Ishikawa (cell line): ENCODE results near the gene TMCC1.
A peak's percentile ranks its signal among the peaks of the same experiment; 100 is the strongest.

Experiments
- CEBPB ChIP-seq: IDR thresholded peaks from 2 replicates; pipeline ENCODE4 v1.6.1; 2012
- CREB1 ChIP-seq: IDR thresholded peaks from 2 replicates; pipeline ENCODE4 v1.6.1; 2012; ENCODE audit warnings: low read depth
- EGR1 ChIP-seq: IDR thresholded peaks from 2 replicates; pipeline ENCODE4 v1.6.1; 2012
- EP300 ChIP-seq: IDR thresholded peaks from 2 replicates; pipeline ENCODE4 v1.6.1; 2012; ENCODE audit warnings: borderline replicate concordance
- FOXM1 ChIP-seq: IDR thresholded peaks from 2 replicates; pipeline ENCODE4 v1.6.1; 2012; ENCODE audit warnings: low read depth, borderline replicate concordance
- NFIC ChIP-seq: IDR thresholded peaks from 2 replicates; pipeline ENCODE4 v1.6.1; 2012
- RAD21 ChIP-seq: IDR thresholded peaks from 2 replicates; pipeline ENCODE4 v1.6.1; 2012; ENCODE audit warnings: low read depth
- TAF1 ChIP-seq: IDR thresholded peaks from 2 replicates; pipeline ENCODE4 v1.6.1; 2012; ENCODE audit warnings: low read depth, mild to moderate bottlenecking
- TCF12 ChIP-seq: IDR thresholded peaks from 2 replicates; pipeline ENCODE4 v1.6.1; 2012; ENCODE audit warnings: low read depth
- TEAD4 ChIP-seq: IDR thresholded peaks from 2 replicates; pipeline ENCODE4 v1.6.1; 2012
- YY1 ChIP-seq: IDR thresholded peaks from 2 replicates; pipeline ENCODE4 v1.6.1; 2012; ENCODE audit warnings: low read depth
- ZBTB7A ChIP-seq: IDR thresholded peaks from 2 replicates; pipeline ENCODE4 v1.6.1; 2012; ENCODE audit warnings: low read depth
- TF ChIP-seq, protein P1 (sequence below): IDR thresholded peaks from 2 replicates; pipeline ENCODE4 v1.6.1; 2012
- TF ChIP-seq, protein P2 (sequence below): IDR thresholded peaks from 2 replicates; pipeline ENCODE4 v1.6.1; 2012; ENCODE audit warnings: low read depth, mild to moderate bottlenecking
- TF ChIP-seq, protein P3 (sequence below): IDR thresholded peaks from 2 replicates; pipeline ENCODE4 v1.6.1; 2012

The TMCC1 gene

DNA sequence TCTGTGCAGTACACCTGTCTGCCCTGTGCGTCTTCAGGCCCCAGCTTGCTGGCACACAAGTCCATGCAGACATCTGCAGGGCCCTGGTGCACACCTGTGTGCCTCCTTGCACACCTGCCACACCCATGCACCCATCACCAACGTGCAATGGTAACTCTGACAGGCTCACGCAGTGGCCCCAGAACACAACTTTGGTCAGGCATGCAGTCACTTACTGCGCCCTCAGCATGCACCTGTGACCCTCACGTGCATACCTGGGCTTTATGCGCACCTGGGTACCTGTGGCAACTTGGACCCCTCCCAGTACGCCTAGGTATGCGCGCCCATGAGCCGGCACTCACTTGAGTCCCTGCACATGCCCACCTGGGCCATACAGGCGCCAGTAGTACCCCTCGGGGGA, 288.7 kb downstream of the TMCC1 start:
- TF ChIP-seq YY1 (no peak), EGR1 (no peak), NFIC (no peak), RAD21 (no peak), TAF1 (no peak), ZBTB7A (no peak), FOXM1 (no peak), CREB1 (no peak), TCF12 (no peak)
- TF ChIP-seq, protein P1, sequence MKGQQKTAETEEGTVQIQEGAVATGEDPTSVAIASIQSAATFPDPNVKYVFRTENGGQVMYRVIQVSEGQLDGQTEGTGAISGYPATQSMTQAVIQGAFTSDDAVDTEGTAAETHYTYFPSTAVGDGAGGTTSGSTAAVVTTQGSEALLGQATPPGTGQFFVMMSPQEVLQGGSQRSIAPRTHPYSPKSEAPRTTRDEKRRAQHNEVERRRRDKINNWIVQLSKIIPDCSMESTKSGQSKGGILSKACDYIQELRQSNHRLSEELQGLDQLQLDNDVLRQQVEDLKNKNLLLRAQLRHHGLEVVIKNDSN = no peak
- TF ChIP-seq, protein P2, sequence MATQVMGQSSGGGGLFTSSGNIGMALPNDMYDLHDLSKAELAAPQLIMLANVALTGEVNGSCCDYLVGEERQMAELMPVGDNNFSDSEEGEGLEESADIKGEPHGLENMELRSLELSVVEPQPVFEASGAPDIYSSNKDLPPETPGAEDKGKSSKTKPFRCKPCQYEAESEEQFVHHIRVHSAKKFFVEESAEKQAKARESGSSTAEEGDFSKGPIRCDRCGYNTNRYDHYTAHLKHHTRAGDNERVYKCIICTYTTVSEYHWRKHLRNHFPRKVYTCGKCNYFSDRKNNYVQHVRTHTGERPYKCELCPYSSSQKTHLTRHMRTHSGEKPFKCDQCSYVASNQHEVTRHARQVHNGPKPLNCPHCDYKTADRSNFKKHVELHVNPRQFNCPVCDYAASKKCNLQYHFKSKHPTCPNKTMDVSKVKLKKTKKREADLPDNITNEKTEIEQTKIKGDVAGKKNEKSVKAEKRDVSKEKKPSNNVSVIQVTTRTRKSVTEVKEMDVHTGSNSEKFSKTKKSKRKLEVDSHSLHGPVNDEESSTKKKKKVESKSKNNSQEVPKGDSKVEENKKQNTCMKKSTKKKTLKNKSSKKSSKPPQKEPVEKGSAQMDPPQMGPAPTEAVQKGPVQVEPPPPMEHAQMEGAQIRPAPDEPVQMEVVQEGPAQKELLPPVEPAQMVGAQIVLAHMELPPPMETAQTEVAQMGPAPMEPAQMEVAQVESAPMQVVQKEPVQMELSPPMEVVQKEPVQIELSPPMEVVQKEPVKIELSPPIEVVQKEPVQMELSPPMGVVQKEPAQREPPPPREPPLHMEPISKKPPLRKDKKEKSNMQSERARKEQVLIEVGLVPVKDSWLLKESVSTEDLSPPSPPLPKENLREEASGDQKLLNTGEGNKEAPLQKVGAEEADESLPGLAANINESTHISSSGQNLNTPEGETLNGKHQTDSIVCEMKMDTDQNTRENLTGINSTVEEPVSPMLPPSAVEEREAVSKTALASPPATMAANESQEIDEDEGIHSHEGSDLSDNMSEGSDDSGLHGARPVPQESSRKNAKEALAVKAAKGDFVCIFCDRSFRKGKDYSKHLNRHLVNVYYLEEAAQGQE = no peak

GRCh38 chr3:129603991-129604749, 289.3 kb downstream of the TMCC1 start:
- TF ChIP-seq, protein P3, sequence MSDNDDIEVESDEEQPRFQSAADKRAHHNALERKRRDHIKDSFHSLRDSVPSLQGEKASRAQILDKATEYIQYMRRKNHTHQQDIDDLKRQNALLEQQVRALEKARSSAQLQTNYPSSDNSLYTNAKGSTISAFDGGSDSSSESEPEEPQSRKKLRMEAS = no peak
- TF ChIP-seq YY1 (no peak), CREB1 (no peak), EGR1 (no peak), TCF12 (no peak), NFIC (no peak), TAF1 (no peak), FOXM1 (no peak), CEBPB (no peak), TEAD4 (no peak), EP300 (no peak), RAD21 (no peak), ZBTB7A (no peak)
- TF ChIP-seq, protein P2 = no peak
- TF ChIP-seq, protein P1 = no peak

DNA sequence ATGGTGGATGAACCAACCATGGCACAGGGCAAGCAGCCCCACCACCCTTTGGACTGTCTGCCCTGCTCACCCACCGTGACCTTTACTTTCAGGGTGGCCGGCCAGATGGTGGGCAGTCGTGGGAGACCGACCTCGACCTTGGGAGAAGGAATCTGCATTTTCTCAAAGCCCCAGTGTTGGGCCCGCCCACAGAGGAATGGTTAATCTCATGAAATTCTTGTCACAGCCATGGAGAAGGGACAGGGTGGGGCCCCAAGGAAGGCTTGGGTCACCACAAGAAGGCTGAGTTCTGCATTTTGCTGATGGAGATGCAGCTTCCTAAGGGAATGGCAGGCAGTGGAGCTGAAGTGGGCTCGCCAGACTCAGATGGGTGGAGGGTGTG, 290.0 kb downstream of the TMCC1 start:
- TF ChIP-seq ZBTB7A = 0 out of 2 replicates have a peak, but pooled peaks have one; percentile 35
- TF ChIP-seq EGR1 = no peak

DNA sequence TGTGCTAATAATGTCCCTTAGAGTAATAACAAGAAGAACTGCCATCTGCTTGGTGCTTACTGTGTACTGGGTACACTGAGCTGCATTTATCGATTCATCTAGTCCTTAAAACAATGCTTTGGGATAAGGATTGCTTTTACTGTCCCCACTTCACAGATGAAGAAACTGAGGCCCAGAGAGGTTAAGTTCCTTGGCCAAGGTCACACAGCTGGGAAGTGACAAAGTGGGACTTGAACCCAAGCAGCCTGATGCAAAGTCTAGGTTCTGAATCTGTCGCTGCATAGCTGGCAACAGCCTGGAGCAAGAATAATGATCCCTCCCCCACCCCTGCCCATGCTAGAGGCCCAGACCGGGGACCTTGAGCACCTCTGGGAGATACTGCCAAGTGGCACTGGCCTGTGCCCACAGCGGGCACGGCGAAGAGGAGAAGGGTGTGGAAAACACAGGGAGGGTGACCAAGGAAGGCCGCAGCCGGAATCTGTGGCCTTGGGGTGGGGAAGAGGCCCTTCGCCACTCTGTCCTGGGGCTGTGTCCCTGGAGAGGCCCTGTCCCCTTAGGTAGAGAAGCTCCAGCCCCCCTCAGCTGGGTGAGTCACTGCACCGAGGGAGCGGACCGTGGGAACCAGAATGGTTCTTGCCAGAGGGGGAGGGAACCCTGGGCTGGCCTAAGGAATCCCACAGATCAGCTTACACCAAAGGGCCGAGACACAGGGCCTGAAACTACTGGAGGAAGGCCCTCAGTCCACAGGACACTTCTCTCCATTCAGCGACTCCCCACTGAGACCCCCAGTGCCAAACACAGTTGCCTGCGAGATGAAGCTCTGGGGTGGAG, 290.6 kb downstream of the TMCC1 start:
- TF ChIP-seq, protein P3 = 0 out of 2 replicates have a peak, but pooled peaks have one; percentile 13
- TF ChIP-seq RAD21 = peak; percentile 6; the same call in 1 of the 2 replicates
- peak; percentile 60; the same call in 1 of the 2 replicates for TF ChIP-seq NFIC
- TF ChIP-seq, protein P1 = no peak
- TF ChIP-seq TCF12 = peak; percentile 54; the same call in 1 of the 2 replicates
- no peak for TF ChIP-seq CEBPB
- 0 out of 2 replicates have a peak, but pooled peaks have one; percentile 34 for TF ChIP-seq YY1
- peak; percentile 59; the same call in 1 of the 2 replicates for TF ChIP-seq ZBTB7A
- peak; percentile 37; the same call in 1 of the 2 replicates for TF ChIP-seq EP300
- TF ChIP-seq TAF1 = peak; percentile 24; the same call in 1 of the 2 replicates

DNA sequence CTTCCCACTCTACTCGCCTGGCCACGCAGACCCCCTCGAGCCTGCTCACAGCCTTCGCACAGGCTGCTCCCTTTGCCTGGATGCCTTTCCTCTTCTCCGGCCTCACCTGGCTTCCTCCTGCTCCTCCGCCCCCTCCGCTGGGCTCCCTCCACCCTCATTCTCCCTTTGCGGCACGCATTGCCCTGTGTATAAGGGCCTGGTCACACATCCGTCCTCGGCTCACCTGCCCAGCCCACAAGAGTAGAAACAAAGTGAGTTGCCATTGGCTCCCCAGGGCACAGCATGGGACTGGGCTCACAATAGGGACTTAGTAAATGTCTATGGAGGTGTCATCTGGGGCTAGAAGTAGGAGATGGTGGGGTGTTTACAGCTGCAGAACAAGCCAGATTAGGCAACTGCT, 291.2 kb downstream of the TMCC1 start:
- TF ChIP-seq NFIC (no peak), EP300 (no peak), RAD21 (no peak)
